Measurements from ENCODE around the gene KLK11.

KLK11 gene

GRCh38 chr19:50978772-50979390 lies 47.5 kb downstream of the KLK11 start:
- H3K4me3 ChIP-seq (ENCODE audit: control insufficient read depth, low read depth, low read length) = no peak overlapping the region
- no peak for DNase-seq (ENCODE audit: low read depth)
- TF ChIP-seq, protein P1, sequence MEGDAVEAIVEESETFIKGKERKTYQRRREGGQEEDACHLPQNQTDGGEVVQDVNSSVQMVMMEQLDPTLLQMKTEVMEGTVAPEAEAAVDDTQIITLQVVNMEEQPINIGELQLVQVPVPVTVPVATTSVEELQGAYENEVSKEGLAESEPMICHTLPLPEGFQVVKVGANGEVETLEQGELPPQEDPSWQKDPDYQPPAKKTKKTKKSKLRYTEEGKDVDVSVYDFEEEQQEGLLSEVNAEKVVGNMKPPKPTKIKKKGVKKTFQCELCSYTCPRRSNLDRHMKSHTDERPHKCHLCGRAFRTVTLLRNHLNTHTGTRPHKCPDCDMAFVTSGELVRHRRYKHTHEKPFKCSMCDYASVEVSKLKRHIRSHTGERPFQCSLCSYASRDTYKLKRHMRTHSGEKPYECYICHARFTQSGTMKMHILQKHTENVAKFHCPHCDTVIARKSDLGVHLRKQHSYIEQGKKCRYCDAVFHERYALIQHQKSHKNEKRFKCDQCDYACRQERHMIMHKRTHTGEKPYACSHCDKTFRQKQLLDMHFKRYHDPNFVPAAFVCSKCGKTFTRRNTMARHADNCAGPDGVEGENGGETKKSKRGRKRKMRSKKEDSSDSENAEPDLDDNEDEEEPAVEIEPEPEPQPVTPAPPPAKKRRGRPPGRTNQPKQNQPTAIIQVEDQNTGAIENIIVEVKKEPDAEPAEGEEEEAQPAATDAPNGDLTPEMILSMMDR (conservative IDR thresholded peaks at IDR 0.05; ENCODE audit: control insufficient read depth, insufficient read depth, low read depth, low read length) = no peak

GRCh38 chr19:50977626-50978025 lies 48.8 kb downstream of the KLK11 start:
- DNase-seq (ENCODE audit: low read depth) = no peak
- TF ChIP-seq, protein P1 (conservative IDR thresholded peaks at IDR 0.05; ENCODE audit: control insufficient read depth, insufficient read depth, low read depth, low read length) = no peak
- no peak overlapping the region for H3K4me3 ChIP-seq (ENCODE audit: control insufficient read depth, low read depth, low read length)

GRCh38 chr19:50975766-50976165 lies 50.6 kb downstream of the KLK11 start:
- no peak for DNase-seq (ENCODE audit: low read depth)
- TF ChIP-seq, protein P1 (conservative IDR thresholded peaks at IDR 0.05; ENCODE audit: control insufficient read depth, insufficient read depth, low read depth, low read length) = no peak
- H3K4me3 ChIP-seq (ENCODE audit: control insufficient read depth, low read depth, low read length) = no peak overlapping the region

DNA sequence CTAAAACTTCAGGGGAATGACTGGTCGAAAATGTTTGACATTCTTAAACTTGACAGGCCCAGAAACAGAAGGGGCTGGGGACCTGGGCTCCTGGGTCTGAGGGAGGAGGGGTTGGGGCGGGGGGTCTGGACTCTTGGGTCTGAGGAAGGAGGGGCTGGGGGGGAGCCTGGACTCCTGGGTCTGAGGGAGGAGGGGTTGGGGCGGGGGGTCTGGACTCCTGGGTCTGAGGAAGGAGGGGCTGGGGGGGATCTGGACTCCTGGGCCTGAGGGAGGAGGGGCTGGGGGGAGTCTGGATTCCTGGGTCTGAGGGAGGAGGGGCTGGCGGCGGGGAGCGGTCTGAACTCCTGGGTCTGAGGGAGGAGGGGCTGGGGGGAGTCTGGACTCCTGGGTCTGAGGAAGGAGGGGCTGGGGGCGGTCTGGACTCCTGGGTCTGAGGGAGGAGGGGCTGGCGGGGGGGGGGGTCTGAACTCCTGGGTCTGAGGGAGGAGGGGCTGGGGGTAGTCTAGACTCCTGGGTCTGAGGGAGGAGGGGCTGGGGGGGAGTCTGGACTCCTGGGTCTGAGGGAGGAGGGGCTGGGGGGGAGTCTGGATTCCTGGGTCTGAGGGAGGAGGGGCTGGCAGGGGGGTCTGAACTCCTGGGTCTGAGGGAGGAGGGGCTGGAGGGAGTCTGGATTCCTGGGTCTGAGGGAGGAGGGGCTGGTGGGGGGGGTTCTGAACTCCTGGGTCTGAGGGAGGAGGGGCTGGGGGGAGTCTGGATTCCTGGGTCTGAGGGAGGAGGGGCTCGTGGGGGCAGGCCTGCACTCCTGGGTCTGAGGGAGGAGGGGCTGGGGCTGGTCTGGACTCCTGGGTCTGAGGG lies 51.5 kb downstream of the KLK11 start:
- TF ChIP-seq, protein P1 (conservative IDR thresholded peaks at IDR 0.05; ENCODE audit: control insufficient read depth, insufficient read depth, low read depth, low read length) = no peak
- no peak overlapping the region for H3K4me3 ChIP-seq (ENCODE audit: control insufficient read depth, low read depth, low read length)
- DNase-seq (ENCODE audit: low read depth) = no peak

- DNase-seq (ENCODE audit: low read depth) = no peak
- no peak overlapping the region for H3K4me3 ChIP-seq (ENCODE audit: control insufficient read depth, low read depth, low read length)
- TF ChIP-seq, protein P1 (conservative IDR thresholded peaks at IDR 0.05; ENCODE audit: control insufficient read depth, insufficient read depth, low read depth, low read length) = no peak
Observed at GRCh38 chr19:50972795-50973376, 53.5 kb downstream of the KLK11 start.

All from fibroblast of mammary gland (primary cell).